RWPE2 (cell line): ENCODE measurements around the gene MYO3B.

Source experiments
- ATAC-seq: fragments of 200-7000 bp; cut with Tn5 transposase; 3 replicates; pipeline ENCODE4 v1.9.1; 2021; ENCODE audit warnings: low read depth
- DNase-seq: peaks from one replicate; pipeline ENCODE4 v3.0.0-alpha.2; 2020; ENCODE audit warnings: low spot score
- H3K27ac ChIP-seq: fragments of 450-650 bp; 2 replicates; pipeline ENCODE4 v1.5.1; 2017; ENCODE audit warnings: mild to moderate bottlenecking; ENCODE audit not compliant: poor library complexity, severe bottlenecking
- H3K27me3 ChIP-seq: fragments of 250-450 bp; sonication (Bioruptor Pico); 2 replicates; pipeline ENCODE4 v1.5.1; 2021; ENCODE audit warnings: mild to moderate bottlenecking, moderate library complexity; ENCODE audit not compliant: insufficient read depth, poor library complexity, severe bottlenecking
- H3K36me3 ChIP-seq: fragments of 250-450 bp; sonication (Bioruptor Pico); 2 replicates; pipeline ENCODE4 v1.5.1; 2020; ENCODE audit warnings: low read depth, mild to moderate bottlenecking, moderate library complexity
- H3K4me1 ChIP-seq: fragments of 250-450 bp; sonication (Bioruptor Pico); 2 replicates; pipeline ENCODE4 v1.5.1; 2021; ENCODE audit warnings: mild to moderate bottlenecking, moderate library complexity; ENCODE audit not compliant: insufficient read depth, poor library complexity, severe bottlenecking
- H3K4me3 ChIP-seq: fragments of 250-450 bp; sonication (Bioruptor Pico); 2 replicates; pipeline ENCODE4 v1.5.1; 2021; ENCODE audit warnings: mild to moderate bottlenecking, moderate library complexity; ENCODE audit not compliant: severe bottlenecking
- H3K9me3 ChIP-seq: fragments of 250-450 bp; sonication (Bioruptor Pico); 2 replicates; pipeline ENCODE4 v1.5.1; 2021; ENCODE audit warnings: mild to moderate bottlenecking, moderate library complexity; ENCODE audit not compliant: severe bottlenecking
- CTCF ChIP-seq: fragments of 450-650 bp; IDR thresholded peaks from one replicate; pipeline ENCODE4 v1.5.1; 2017; ENCODE audit warnings: mild to moderate bottlenecking, moderate library complexity; ENCODE audit not compliant: poor library complexity, severe bottlenecking

MYO3B gene

DNA sequence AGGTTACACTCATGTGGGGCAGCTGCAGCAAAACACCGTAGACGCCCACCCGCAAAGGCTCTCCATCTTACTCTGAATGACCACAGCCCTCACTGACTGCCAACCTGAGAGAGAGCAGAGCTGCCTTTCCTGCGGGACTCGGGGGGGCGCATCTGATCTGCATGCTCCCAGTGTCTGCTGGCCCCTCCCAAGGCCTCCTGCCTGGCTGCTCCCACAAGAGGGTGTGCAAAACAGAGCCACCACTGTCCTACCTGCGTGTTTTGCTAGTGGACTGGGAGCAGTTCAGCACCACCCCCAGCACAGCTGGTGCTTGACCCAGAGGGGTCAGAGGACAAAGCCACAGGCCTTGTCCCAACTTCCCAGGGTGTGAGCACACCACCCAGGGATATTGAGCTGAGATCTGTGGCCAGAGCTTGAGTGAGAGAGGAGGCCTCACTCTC is 76.4 kb downstream of the MYO3B start:
- ATAC-seq (no peak), DNase-seq (no peak)
- H3K4me1 ChIP-seq: no peaks in the 10 kb centered on the region
- TF ChIP-seq CTCF: no peak
- H3K27ac ChIP-seq: no peak overlapping the region
- no peaks in the 10 kb centered on the region for H3K9me3 ChIP-seq
- no peaks in the 10 kb centered on the region for H3K27me3 ChIP-seq
- H3K36me3 ChIP-seq: no peaks in the 10 kb centered on the region
- no peak overlapping the region for H3K4me3 ChIP-seq

GRCh38 chr2:170255137-170255536 is 77.2 kb downstream of the MYO3B start:
- no peaks in the 10 kb centered on the region for H3K36me3 ChIP-seq
- no peak for TF ChIP-seq CTCF
- H3K27me3 ChIP-seq: no peaks in the 10 kb centered on the region
- ATAC-seq: no peak
- no peak overlapping the region for H3K4me3 ChIP-seq
- H3K27ac ChIP-seq: no peak overlapping the region
- H3K4me1 ChIP-seq: no peaks in the 10 kb centered on the region
- no peak for DNase-seq
- no peaks in the 10 kb centered on the region for H3K9me3 ChIP-seq

DNA sequence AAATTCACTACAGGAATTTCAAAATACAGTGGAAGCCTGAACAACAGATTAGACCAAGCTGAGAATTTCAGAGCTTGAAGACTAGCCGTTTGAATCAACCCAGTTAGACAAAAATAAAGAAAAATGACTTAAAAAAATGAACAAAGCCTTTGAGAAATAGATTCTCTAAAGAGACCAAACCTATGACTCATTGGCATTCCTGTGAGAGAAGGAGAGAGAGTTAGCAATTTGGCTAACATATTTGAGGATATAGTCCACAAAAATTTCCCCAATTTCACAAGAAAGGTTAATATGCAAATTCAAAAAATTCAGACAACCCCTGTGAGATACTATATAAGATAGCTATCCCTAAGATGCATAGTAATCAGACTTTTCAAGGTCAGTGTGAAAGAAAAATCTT is 78.0 kb downstream of the MYO3B start:
- ATAC-seq (peak; percentile 27; the same call in 1 of the 3 replicates), DNase-seq (no peak)
- Histone ChIP-seq H3K9me3 (no peaks in the 10 kb centered on the region), H3K4me3 (no peak overlapping the region), H3K36me3 (no peaks in the 10 kb centered on the region), H3K27ac (no peak overlapping the region), H3K27me3 (no peaks in the 10 kb centered on the region), H3K4me1 (no peaks in the 10 kb centered on the region)
- no peak for TF ChIP-seq CTCF

DNA sequence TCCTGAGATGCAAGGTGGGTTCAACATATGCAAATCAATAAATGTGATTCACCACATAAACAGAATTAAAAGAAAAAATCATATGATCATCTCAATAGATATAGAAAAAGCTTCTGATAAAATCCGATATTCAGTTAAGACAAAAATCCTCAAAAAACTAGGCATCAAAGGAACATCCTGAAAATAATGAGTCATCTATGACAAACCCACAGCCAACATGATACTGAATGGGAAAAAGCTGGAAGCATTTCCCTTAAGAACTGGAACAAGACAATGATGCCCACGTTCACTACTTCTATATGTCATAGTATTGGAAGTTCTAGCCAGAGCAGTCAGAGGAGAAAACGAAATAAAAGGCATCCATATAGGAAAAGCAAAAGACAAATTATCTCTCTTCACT is 80.4 kb downstream of the MYO3B start:
- DNase-seq: no peak
- no peaks in the 10 kb centered on the region for H3K9me3 ChIP-seq
- H3K27me3 ChIP-seq: no peaks in the 10 kb centered on the region
- no peak for ATAC-seq
- H3K4me3 ChIP-seq: no peak overlapping the region
- H3K27ac ChIP-seq: no peak overlapping the region
- no peak for TF ChIP-seq CTCF
- no peaks in the 10 kb centered on the region for H3K36me3 ChIP-seq
- no peaks in the 10 kb centered on the region for H3K4me1 ChIP-seq

- DNase-seq (no peak), ATAC-seq (no peak)
- Histone ChIP-seq H3K4me3 (no peak overlapping the region), H3K36me3 (no peaks in the 10 kb centered on the region), H3K9me3 (no peaks in the 10 kb centered on the region), H3K27ac (no peak overlapping the region), H3K4me1 (no peaks in the 10 kb centered on the region), H3K27me3 (no peaks in the 10 kb centered on the region)
- TF ChIP-seq CTCF: no peak
Observed at GRCh38 chr2:170260188-170260587, 82.2 kb downstream of the MYO3B start.
